Uterus (tissue), 2 donors: Measurements from ENCODE around the gene PANK4.

Experiments
- POLR2A ChIP-seq, 2 donors: fragments of 450-650 bp; IDR thresholded peaks; one replicate each; pipeline ENCODE4 v1.6.1; 2016; ENCODE audit warnings: antibody characterized with exemption in 2 of 2, mild to moderate bottlenecking in 1 of 2, moderate library complexity in 1 of 2
- TF ChIP-seq, protein P1 (sequence below), 4 experiments: fragments of 200-600 bp in 2 of 4; fragments of 450-650 bp in 2 of 4; sonication (generic) in 2 of 4; IDR thresholded peaks; one replicate each; pipeline ENCODE4 v1.5.1; 2016 to 2019; ENCODE audit warnings: antibody characterized with exemption in 4 of 4, mild to moderate bottlenecking in 2 of 4, moderate library complexity in 1 of 4

DNA sequence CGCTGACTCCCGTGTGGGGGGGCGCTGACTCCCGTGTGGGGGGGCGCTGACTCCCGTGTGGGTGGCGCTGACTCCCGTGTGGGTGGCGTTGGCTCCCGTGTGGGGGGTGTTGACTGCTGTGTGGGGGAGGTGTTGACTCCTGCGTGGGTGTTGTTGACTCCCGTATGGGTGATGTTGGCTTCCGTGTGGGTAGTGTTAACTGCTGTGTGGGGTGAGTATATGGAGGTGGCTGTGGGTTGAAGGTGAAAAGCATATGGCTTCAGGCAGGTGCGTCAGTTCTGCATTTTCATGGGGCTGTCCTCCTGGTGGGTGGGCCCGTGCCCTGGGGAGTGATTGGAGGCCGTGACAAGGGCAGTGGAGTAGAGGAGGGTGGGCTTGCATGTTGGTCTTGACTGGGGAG lies 42.4 kb downstream of the PANK4 start:
- TF ChIP-seq, protein P1, sequence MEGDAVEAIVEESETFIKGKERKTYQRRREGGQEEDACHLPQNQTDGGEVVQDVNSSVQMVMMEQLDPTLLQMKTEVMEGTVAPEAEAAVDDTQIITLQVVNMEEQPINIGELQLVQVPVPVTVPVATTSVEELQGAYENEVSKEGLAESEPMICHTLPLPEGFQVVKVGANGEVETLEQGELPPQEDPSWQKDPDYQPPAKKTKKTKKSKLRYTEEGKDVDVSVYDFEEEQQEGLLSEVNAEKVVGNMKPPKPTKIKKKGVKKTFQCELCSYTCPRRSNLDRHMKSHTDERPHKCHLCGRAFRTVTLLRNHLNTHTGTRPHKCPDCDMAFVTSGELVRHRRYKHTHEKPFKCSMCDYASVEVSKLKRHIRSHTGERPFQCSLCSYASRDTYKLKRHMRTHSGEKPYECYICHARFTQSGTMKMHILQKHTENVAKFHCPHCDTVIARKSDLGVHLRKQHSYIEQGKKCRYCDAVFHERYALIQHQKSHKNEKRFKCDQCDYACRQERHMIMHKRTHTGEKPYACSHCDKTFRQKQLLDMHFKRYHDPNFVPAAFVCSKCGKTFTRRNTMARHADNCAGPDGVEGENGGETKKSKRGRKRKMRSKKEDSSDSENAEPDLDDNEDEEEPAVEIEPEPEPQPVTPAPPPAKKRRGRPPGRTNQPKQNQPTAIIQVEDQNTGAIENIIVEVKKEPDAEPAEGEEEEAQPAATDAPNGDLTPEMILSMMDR (IDR thresholded peaks at IDR 0.05): no peak
- no peak for TF ChIP-seq POLR2A (IDR thresholded peaks at IDR 0.05)
